Heart left ventricle (tissue), 16 donors: Measurements from ENCODE around the gene RXRB. TPM values are rescaled to one million over a fixed set of nuclear protein-coding genes. Genes with fewer than 3 reads are reported as not detected.

Source experiments
- ATAC-seq, 4 donors: fragments of 200-7000 bp; cut with Tn5 transposase; one replicate each; pipeline ENCODE4 v1.9.1; 2020 to 2022; ENCODE audit warnings: moderate library complexity in 4 of 4, mild to moderate bottlenecking in 3 of 4, moderate number of reproducible peaks in 1 of 4
- DNase-seq, 5 donors: peaks; one replicate each; pipeline ENCODE4 v3.0.0-alpha.2; 2020
- H3K27ac ChIP-seq, 12 donors: fragments of 200-600 bp; sonication (generic) in 4 of 12; one replicate each; pipeline versions ENCODE4 v1.5.0 to v1.8.0; 2016 to 2022; ENCODE audit warnings: mild to moderate bottlenecking in 2 of 12
- H3K27me3 ChIP-seq, 9 donors: fragments of 200-600 bp; sonication (generic) in 2 of 9; one replicate each; pipeline versions ENCODE4 v1.5.1 to v1.8.0; 2016 to 2022; ENCODE audit warnings: mild to moderate bottlenecking in 3 of 9
- H3K36me3 ChIP-seq, 9 donors: fragments of 200-600 bp; sonication (generic) in 2 of 9; one replicate each; pipeline versions ENCODE4 v1.5.0 to v1.8.0; 2018 to 2022; ENCODE audit warnings: mild to moderate bottlenecking in 2 of 9
- H3K4me1 ChIP-seq, 12 donors: fragments of 200-600 bp; sonication (generic) in 4 of 12; one replicate each; pipeline versions ENCODE4 v1.5.0 to v1.8.0; 2016 to 2022; ENCODE audit warnings: mild to moderate bottlenecking in 3 of 12
- H3K4me3 ChIP-seq, 12 donors: fragments of 200-600 bp; sonication (generic) in 4 of 12; one replicate each; pipeline versions ENCODE4 v1.5.0 to v1.8.0; 2017 to 2022; ENCODE audit warnings: mild to moderate bottlenecking in 9 of 12, moderate library complexity in 4 of 12
- H3K9me3 ChIP-seq, 12 donors: fragments of 200-600 bp; sonication (generic) in 4 of 12; one replicate each; pipeline versions ENCODE4 v1.5.0 to v1.8.0; 2016 to 2022; ENCODE audit warnings: mild to moderate bottlenecking in 1 of 12
- CTCF ChIP-seq, 12 donors: fragments of 200-600 bp; sonication (generic) in 4 of 12; IDR thresholded peaks; one replicate each; pipeline versions ENCODE4 v1.5.0 to v1.8.0; 2018 to 2022; ENCODE audit warnings: antibody characterized with exemption in 12 of 12, mild to moderate bottlenecking in 5 of 12
- POLR2A ChIP-seq, 2 donors: fragments of 450-650 bp; IDR thresholded peaks; one replicate each; pipeline ENCODE4 v1.6.1; 2017; ENCODE audit warnings: antibody characterized with exemption in 2 of 2, mild to moderate bottlenecking in 2 of 2, moderate library complexity in 2 of 2
- WGBS, 4 donors: extraction: QIAGEN DNeasy Blood & Tissue Kit in 2 of 4; methylation state at CpG; one replicate each; pipeline versions ENCODE4 v1.1.5 to v1.1.7; 2013 to 2018; 5-methylcytosine and 5-hydroxymethylcytosine counted together
- intact Hi-C, 10 donors: fragments of 100-400 bp; cut with DNase I; formaldehyde crosslinking; loops; one replicate each; pipeline versions ENCODE4 v1.11.1 to v1.14.2; 2022
- polyA plus RNA-seq, 2 donors: library from polyadenylated mRNA; stranded (reverse); fragments of 200-250 nt; gene quantifications; one replicate each; pipeline ENCODE4 v1.2.3, GENCODE V29; 2013
- total RNA-seq, 9 donors: library from RNA; depleted of rRNA in 2 of 9; stranded (reverse); fragments of >200 nt in 2 of 9; fragmentation: NEBNext Ultra II Directional in 3 of 9; extraction: Animal tissue kit (Norgen Biotek cat#: 25700) in 3 of 9; gene quantifications; one replicate each; pipeline versions ENCODE4 v1.1.0 to v1.2.4, GENCODE V29; 2016 to 2023
- donor health status: ischemic (EF 13 %, LVEDD 7.1; RV severe dilation, severe dysfunction).
- donor health status: healthy with polysubstance abuse.
- donor health status: DM: no; HTN: yes; CAD: no.
- donor health status: DM: no; HTN: no; CAD: no.
- donor health status: ischemic (EF 25% LVEDD 6.9; RV normal size, moderate dysfunction).
- donor health status: ischemic (EF 25% LVEDD 5.7; RV mildly dilated, moderate dysfunction).
- donor health status: healthy.
- donor health status: DM: yes; HTN: yes; CAD: no.
- donor health status: ischemic (EF 35%, LVEDD 5.7; RV mildly dilated, moderate dysfunction).
- donor health status: nonischemic (EF 11% LVEDD 7.7; RV severe dilation, severe dysfunction).
- donor health status: DM: yes; HTN: yes; CAD: no.
- donor health status: PGD.
- donor health status: ischemic (EF 29% LVEDD 5.4; RV normal size, mild dysfunction).
- donor health status: nonischemic (EF 23%, LVEDD 6.1; RV moderate dilation, normal function).

Gene RXRB
- total and polyA plus RNA-seq, 11 donors, result 20.7 to 39.6 (median 29.8) TPM

GRCh38 chr6:33205191-33206026, 4.9 kb upstream of the RXRB start:
- intact Hi-C loops, result loop anchor here in 2 of 10 donors (5.0 to 10.0 kb wide), 2 partner anchors 42 to 1011 kb away; partner anchors contain the start of genes GPSM3 (in 1 of the 2) and PBX2 (in 1 of the 2)
- no peak for TF ChIP-seq POLR2A (IDR thresholded peaks at IDR 0.05)
- H3K9me3 ChIP-seq, result no peaks in the 10 kb centered on the region
- 52 to 61% (median 54%) methylated on average over 16 to 17 of the region's 17 CpGs for WGBS, 4 donors
- peak overlapping the region in 11 of 12 donors; percentile 46 to 95 (median 69) for H3K4me3 ChIP-seq
- peaks cover 10 to 57% (median 43%) of the 10 kb centered on the region in 12 donors for H3K4me1 ChIP-seq
- peaks cover 0 to 38% (median 32%) of the 10 kb centered on the region in 9 donors for H3K36me3 ChIP-seq
- DNase-seq, result no peak
- peak overlapping the region in 4 of 12 donors; percentile 64 to 79 (median 76) for H3K27ac ChIP-seq
- no peaks in the 10 kb centered on the region for H3K27me3 ChIP-seq
- no peak for ATAC-seq

- ATAC-seq (peak; percentile 72 to 81 (median 76)), DNase-seq (peak; percentile 96 to 97 (median 96))
- intact Hi-C loops, result loop anchor here in 3 of 10 donors (5.0 to 10.0 kb wide), 3 partner anchors 43 to 1010 kb away; partner anchors contain the start of genes GPSM3 (in 1 of the 3), PBX2 (in 1 of the 3) and PHF1 (in 1 of the 3)
- TF ChIP-seq POLR2A (IDR thresholded peaks at IDR 0.05) (peak in 1 of 2 donors; percentile 45), CTCF (IDR thresholded peaks at IDR 0.05) (no peak)
- Histone ChIP-seq H3K27me3 (no peaks in the 10 kb centered on the region), H3K27ac (peak within 1 kb of the TSS in 11 of 12 donors; percentile 50 to 79 (median 68)), H3K9me3 (no peaks in the 10 kb centered on the region), H3K4me1 (peaks cover 10 to 59% (median 43%) of the 10 kb centered on the region in 12 donors), H3K4me3 (peak within 1 kb of the TSS; percentile 35 to 95 (median 68)), H3K36me3 (peaks cover 0 to 30% (median 24%) of the 10 kb centered on the region in 9 donors)
- WGBS, 4 donors, result 1% methylated on average over 18 to 48 of the region's 48 CpGs
Observed at GRCh38 chr6:33204415-33205190, 4.1 kb upstream of the RXRB start, which contains the start of gene HSD17B8. HSD17B8 (plus strand) TSS chr6:33204655; CDS start chr6:33204669, 14 bp downstream.

GRCh38 chr6:33204165-33204414, 3.6 kb upstream of the RXRB start:
- Histone ChIP-seq H3K36me3 (peaks cover 0 to 27% (median 21%) of the 10 kb centered on the region in 9 donors), H3K27ac (peak overlapping the region in 4 of 12 donors; percentile 63 to 78 (median 66)), H3K9me3 (no peaks in the 10 kb centered on the region), H3K27me3 (no peaks in the 10 kb centered on the region), H3K4me3 (peak overlapping the region in 11 of 12 donors; percentile 35 to 95 (median 69)), H3K4me1 (peaks cover 10 to 64% (median 45%) of the 10 kb centered on the region in 12 donors)
- no peak for TF ChIP-seq POLR2A (IDR thresholded peaks at IDR 0.05)
- TF ChIP-seq CTCF (IDR thresholded peaks at IDR 0.05), result no peak
- intact Hi-C loops, result loop anchor here in 2 of 10 donors (5.0 to 10.0 kb wide), 3 partner anchors 43 to 1009 kb away; partner anchors contain the start of genes GPSM3 (in 1 of the 2), PBX2 (in 1 of the 2) and PHF1 (in 1 of the 2)
- no peak for ATAC-seq
- WGBS, 4 donors, result 2 to 11% (median 9%) methylated on average over 4 of the region's 4 CpGs
- DNase-seq, result no peak

- intact Hi-C loops, result loop anchor here in 2 of 10 donors (5.0 to 10.0 kb wide), 3 partner anchors 44 to 1009 kb away; partner anchors contain the start of genes GPSM3 (in 1 of the 2), PBX2 (in 1 of the 2) and PHF1 (in 1 of the 2)
- DNase-seq (no peak), ATAC-seq (no peak)
- TF ChIP-seq POLR2A (IDR thresholded peaks at IDR 0.05) (no peak), CTCF (IDR thresholded peaks at IDR 0.05) (no peak)
- Histone ChIP-seq H3K27ac (no peak overlapping the region), H3K4me3 (peak overlapping the region in 7 of 12 donors; percentile 50 to 95 (median 69)), H3K9me3 (no peaks in the 10 kb centered on the region), H3K4me1 (peaks cover 10 to 64% (median 46%) of the 10 kb centered on the region in 12 donors), H3K27me3 (no peaks in the 10 kb centered on the region), H3K36me3 (peaks cover 0 to 27% (median 21%) of the 10 kb centered on the region in 9 donors)
- 88 to 91% (median 90%) methylated on average over 7 of the region's 7 CpGs for WGBS, 4 donors
Observed at GRCh38 chr6:33203443-33204164, 3.1 kb upstream of the RXRB start.
